Measurements from ENCODE around the gene SLC38A3. TPM values are rescaled to one million over a fixed set of nuclear protein-coding genes. Genes with fewer than 3 reads are reported as not detected.

The SLC38A3 gene
- total RNA-seq, 1 experiment from 2014 or later: not detected

DNA sequence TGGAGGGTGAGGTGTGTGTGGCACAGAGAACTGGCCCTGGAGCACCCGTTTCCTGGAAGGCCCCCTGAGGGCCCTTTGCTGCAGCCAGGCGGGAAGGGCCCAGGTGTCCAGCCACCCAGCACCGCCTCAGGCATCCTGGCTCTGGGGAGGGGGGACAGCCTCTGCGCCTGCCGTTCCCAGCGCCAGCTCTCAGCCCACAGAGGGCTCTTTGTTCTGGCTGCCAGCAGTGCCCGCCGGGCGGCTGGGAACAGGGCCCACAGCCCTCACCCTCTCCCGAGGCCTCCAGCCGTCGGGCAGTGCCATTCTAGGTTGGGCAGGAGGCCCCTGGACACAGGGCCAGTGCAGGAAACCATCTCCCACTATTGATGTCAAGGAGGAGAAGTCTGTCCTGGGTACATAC is 8.3 kb downstream of the SLC38A3 start:
- DNase-seq: no peak
- no peaks in the 10 kb centered on the region for H3K4me1 ChIP-seq (ENCODE audit: low read length)
- H3K9me2 ChIP-seq (replicated peaks; ENCODE audit: insufficient read depth, low read length): no peaks in the 10 kb centered on the region
- H3K79me2 ChIP-seq (ENCODE audit: low read length): no peaks in the 10 kb centered on the region
- no peak overlapping the region for H3K9ac ChIP-seq (ENCODE audit: low read length)
- H4K20me1 ChIP-seq (ENCODE audit: insufficient read depth, low read depth, low read length): no peaks in the 10 kb centered on the region
- H2AFZ ChIP-seq (ENCODE audit: low read length): no peak overlapping the region
- no peaks in the 10 kb centered on the region for H3K9me3 ChIP-seq (ENCODE audit: low read length)
- H3K27ac ChIP-seq (ENCODE audit: low read length): no peak overlapping the region
- no peaks in the 10 kb centered on the region for H3K36me3 ChIP-seq (ENCODE audit: insufficient read depth, low read length)
- no peaks in the 10 kb centered on the region for H3K27me3 ChIP-seq (ENCODE audit: low read length)
- H3K4me3 ChIP-seq (ENCODE audit: low read length): no peak overlapping the region
- no peak overlapping the region for H3K4me2 ChIP-seq (ENCODE audit: low read depth, low read length, poor library complexity, severe bottlenecking)

DNA sequence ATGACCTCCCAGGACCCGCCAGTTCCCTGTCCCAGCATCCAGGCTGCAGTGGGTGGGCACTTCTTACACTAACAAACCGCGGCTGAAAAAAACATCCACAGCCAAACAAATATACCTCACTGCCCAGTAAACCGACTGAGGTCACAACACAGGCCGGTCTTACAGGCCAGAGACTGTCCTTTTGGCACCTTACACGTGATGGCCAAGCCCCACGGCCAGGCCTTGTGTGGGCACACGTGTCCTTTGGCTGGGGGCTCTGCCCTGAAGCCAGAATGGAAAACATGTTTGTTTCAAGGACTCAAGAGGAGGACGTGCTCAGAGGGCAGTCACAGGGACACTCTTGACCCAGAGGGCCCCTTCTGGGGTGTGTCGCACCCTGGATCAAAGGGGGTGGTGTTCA is 9.8 kb downstream of the SLC38A3 start:
- no peaks in the 10 kb centered on the region for H3K4me1 ChIP-seq (ENCODE audit: low read length)
- no peaks in the 10 kb centered on the region for H3K9me2 ChIP-seq (replicated peaks; ENCODE audit: insufficient read depth, low read length)
- no peaks in the 10 kb centered on the region for H4K20me1 ChIP-seq (ENCODE audit: insufficient read depth, low read depth, low read length)
- no peak overlapping the region for H3K27ac ChIP-seq (ENCODE audit: low read length)
- H3K9ac ChIP-seq (ENCODE audit: low read length): no peak overlapping the region
- H3K79me2 ChIP-seq (ENCODE audit: low read length): no peaks in the 10 kb centered on the region
- no peaks in the 10 kb centered on the region for H3K27me3 ChIP-seq (ENCODE audit: low read length)
- H3K36me3 ChIP-seq (ENCODE audit: insufficient read depth, low read length): no peaks in the 10 kb centered on the region
- no peak overlapping the region for H3K4me2 ChIP-seq (ENCODE audit: low read depth, low read length, poor library complexity, severe bottlenecking)
- no peak for DNase-seq
- H2AFZ ChIP-seq (ENCODE audit: low read length): no peak overlapping the region
- H3K9me3 ChIP-seq (ENCODE audit: low read length): no peaks in the 10 kb centered on the region
- no peak overlapping the region for H3K4me3 ChIP-seq (ENCODE audit: low read length)

DNA sequence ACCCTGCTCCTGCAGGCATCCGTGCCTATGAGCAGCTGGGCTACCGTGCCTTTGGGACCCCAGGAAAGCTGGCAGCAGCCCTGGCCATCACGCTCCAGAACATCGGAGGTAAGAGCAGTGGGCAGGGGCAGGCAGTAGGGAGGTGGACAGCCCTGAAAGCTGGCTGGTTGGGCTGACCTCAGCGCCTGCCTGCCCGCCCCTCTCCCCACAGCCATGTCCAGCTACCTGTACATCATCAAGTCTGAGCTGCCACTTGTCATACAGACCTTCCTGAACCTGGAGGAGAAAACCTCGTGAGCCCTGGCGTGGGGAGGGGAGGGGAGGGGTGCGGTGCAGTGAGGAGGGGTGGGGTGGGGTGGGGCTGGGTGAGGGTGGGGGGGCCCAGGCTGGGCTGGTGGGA is 10.5 kb downstream of the SLC38A3 start:
- no peak overlapping the region for H3K4me2 ChIP-seq (ENCODE audit: low read depth, low read length, poor library complexity, severe bottlenecking)
- no peak overlapping the region for H3K27ac ChIP-seq (ENCODE audit: low read length)
- H3K79me2 ChIP-seq (ENCODE audit: low read length): no peaks in the 10 kb centered on the region
- H3K9me3 ChIP-seq (ENCODE audit: low read length): no peaks in the 10 kb centered on the region
- H3K36me3 ChIP-seq (ENCODE audit: insufficient read depth, low read length): no peaks in the 10 kb centered on the region
- no peaks in the 10 kb centered on the region for H4K20me1 ChIP-seq (ENCODE audit: insufficient read depth, low read depth, low read length)
- H3K4me1 ChIP-seq (ENCODE audit: low read length): no peaks in the 10 kb centered on the region
- H3K27me3 ChIP-seq (ENCODE audit: low read length): no peaks in the 10 kb centered on the region
- no peak overlapping the region for H3K9ac ChIP-seq (ENCODE audit: low read length)
- H2AFZ ChIP-seq (ENCODE audit: low read length): no peak overlapping the region
- no peak overlapping the region for H3K4me3 ChIP-seq (ENCODE audit: low read length)
- no peaks in the 10 kb centered on the region for H3K9me2 ChIP-seq (replicated peaks; ENCODE audit: insufficient read depth, low read length)
- DNase-seq: no peak

DNA sequence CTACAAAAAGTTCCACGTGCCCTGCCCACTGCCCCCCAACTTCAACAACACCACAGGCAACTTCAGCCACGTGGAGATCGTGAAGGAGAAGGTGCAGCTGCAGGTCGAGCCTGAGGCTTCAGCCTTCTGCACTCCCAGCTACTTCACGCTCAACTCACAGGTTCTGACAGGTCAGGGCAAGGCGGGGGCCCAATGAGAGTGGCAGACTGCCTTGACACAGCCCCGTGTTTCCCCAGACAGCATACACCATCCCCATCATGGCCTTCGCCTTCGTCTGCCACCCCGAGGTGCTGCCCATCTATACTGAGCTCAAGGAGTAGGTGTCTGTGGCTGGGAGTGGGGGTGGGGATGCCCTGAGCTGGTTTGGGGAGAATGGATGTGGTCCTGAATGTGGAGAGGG is 12.6 kb downstream of the SLC38A3 start:
- Histone ChIP-seq H4K20me1 (ENCODE audit: insufficient read depth, low read depth, low read length) (no peaks in the 10 kb centered on the region), H3K4me1 (ENCODE audit: low read length) (no peaks in the 10 kb centered on the region), H3K79me2 (ENCODE audit: low read length) (no peaks in the 10 kb centered on the region), H3K9me2 (replicated peaks; ENCODE audit: insufficient read depth, low read length) (no peaks in the 10 kb centered on the region), H3K36me3 (ENCODE audit: insufficient read depth, low read length) (no peaks in the 10 kb centered on the region), H3K9ac (ENCODE audit: low read length) (no peak overlapping the region), H3K27me3 (ENCODE audit: low read length) (no peaks in the 10 kb centered on the region), H3K9me3 (ENCODE audit: low read length) (no peaks in the 10 kb centered on the region), H2AFZ (ENCODE audit: low read length) (no peak overlapping the region), H3K4me3 (ENCODE audit: low read length) (no peak overlapping the region), H3K4me2 (ENCODE audit: low read depth, low read length, poor library complexity, severe bottlenecking) (no peak overlapping the region), H3K27ac (ENCODE audit: low read length) (no peak overlapping the region)
- DNase-seq: no peak

DNA sequence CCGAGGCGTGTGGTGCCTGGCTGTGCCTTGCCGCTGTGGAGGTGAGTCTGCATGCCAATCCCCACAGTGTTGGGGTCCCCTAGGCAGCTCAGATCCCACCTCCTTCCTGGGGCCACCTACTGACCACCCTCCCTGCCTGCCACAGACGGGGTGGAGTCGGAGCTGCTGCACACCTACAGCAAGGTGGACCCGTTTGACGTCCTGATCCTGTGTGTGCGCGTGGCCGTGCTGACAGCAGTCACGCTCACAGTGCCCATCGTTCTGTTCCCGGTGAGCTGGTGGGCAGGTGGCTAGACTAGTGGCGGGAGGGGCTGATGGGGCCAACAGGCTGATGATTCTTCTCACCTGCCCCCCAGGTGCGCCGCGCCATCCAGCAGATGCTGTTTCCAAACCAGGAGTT is 13.4 kb downstream of the SLC38A3 start:
- no peak for DNase-seq
- Histone ChIP-seq H3K27me3 (ENCODE audit: low read length) (no peaks in the 10 kb centered on the region), H3K9ac (ENCODE audit: low read length) (no peak overlapping the region), H2AFZ (ENCODE audit: low read length) (no peak overlapping the region), H3K36me3 (ENCODE audit: insufficient read depth, low read length) (no peaks in the 10 kb centered on the region), H3K9me2 (replicated peaks; ENCODE audit: insufficient read depth, low read length) (no peaks in the 10 kb centered on the region), H3K4me3 (ENCODE audit: low read length) (no peak overlapping the region), H3K4me2 (ENCODE audit: low read depth, low read length, poor library complexity, severe bottlenecking) (no peak overlapping the region), H3K27ac (ENCODE audit: low read length) (no peak overlapping the region), H3K9me3 (ENCODE audit: low read length) (no peaks in the 10 kb centered on the region), H3K79me2 (ENCODE audit: low read length) (no peaks in the 10 kb centered on the region), H4K20me1 (ENCODE audit: insufficient read depth, low read depth, low read length) (no peaks in the 10 kb centered on the region), H3K4me1 (ENCODE audit: low read length) (no peaks in the 10 kb centered on the region)

DNA sequence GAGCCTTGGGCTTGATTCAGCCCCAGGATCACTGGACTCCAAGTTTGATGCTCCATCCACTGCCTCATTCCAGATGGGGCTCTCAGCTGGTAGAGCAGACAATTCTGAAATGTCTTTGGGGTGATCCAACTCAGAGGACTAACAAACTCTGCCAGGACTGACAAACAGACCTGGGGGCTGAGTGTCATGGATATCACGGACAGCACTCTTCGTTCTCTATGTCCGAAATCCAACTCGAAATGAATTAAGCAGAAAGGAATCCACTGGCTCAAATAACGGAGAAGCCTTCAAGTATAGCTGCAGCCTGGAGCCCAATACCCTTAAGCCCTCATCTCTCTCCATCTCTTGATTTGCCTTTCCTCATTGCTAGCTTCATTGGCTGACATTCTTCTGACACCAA is 14.2 kb downstream of the SLC38A3 start:
- no peaks in the 10 kb centered on the region for H4K20me1 ChIP-seq (ENCODE audit: insufficient read depth, low read depth, low read length)
- no peak overlapping the region for H3K4me3 ChIP-seq (ENCODE audit: low read length)
- H3K27me3 ChIP-seq (ENCODE audit: low read length): no peaks in the 10 kb centered on the region
- H3K27ac ChIP-seq (ENCODE audit: low read length): no peak overlapping the region
- no peak overlapping the region for H3K4me2 ChIP-seq (ENCODE audit: low read depth, low read length, poor library complexity, severe bottlenecking)
- H3K4me1 ChIP-seq (ENCODE audit: low read length): no peaks in the 10 kb centered on the region
- no peak overlapping the region for H2AFZ ChIP-seq (ENCODE audit: low read length)
- no peaks in the 10 kb centered on the region for H3K9me3 ChIP-seq (ENCODE audit: low read length)
- H3K9ac ChIP-seq (ENCODE audit: low read length): no peak overlapping the region
- no peak for DNase-seq
- no peaks in the 10 kb centered on the region for H3K9me2 ChIP-seq (replicated peaks; ENCODE audit: insufficient read depth, low read length)
- H3K79me2 ChIP-seq (ENCODE audit: low read length): no peaks in the 10 kb centered on the region
- H3K36me3 ChIP-seq (ENCODE audit: insufficient read depth, low read length): no peaks in the 10 kb centered on the region

DNA sequence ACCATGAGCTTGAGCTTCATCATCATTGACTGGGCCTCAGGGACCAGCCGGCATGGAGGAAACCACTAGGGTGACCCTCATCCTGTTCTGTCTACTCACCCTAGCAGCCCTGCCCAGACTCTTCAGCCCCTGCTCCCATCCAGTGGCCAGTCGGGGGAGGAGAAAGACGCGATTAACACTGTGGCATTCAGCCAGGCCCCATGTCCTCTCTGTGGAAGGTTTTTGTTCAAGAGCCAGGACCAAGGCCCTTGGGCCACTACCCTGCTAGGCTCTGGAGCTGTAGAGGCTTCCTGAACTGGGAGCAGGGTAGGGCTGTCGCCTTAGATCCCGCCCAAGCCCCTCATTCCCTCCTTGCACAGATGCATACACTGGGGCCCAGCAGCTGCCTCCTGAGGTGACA is 15.0 kb downstream of the SLC38A3 start:
- Histone ChIP-seq H4K20me1 (ENCODE audit: insufficient read depth, low read depth, low read length) (no peaks in the 10 kb centered on the region), H3K4me1 (ENCODE audit: low read length) (no peaks in the 10 kb centered on the region), H3K4me2 (ENCODE audit: low read depth, low read length, poor library complexity, severe bottlenecking) (no peak overlapping the region), H3K9ac (ENCODE audit: low read length) (no peak overlapping the region), H2AFZ (ENCODE audit: low read length) (no peak overlapping the region), H3K9me3 (ENCODE audit: low read length) (no peaks in the 10 kb centered on the region), H3K36me3 (ENCODE audit: insufficient read depth, low read length) (no peaks in the 10 kb centered on the region), H3K27me3 (ENCODE audit: low read length) (no peaks in the 10 kb centered on the region), H3K79me2 (ENCODE audit: low read length) (no peaks in the 10 kb centered on the region), H3K4me3 (ENCODE audit: low read length) (no peak overlapping the region), H3K27ac (ENCODE audit: low read length) (no peak overlapping the region), H3K9me2 (replicated peaks; ENCODE audit: insufficient read depth, low read length) (no peaks in the 10 kb centered on the region)
- no peak for DNase-seq

DNA sequence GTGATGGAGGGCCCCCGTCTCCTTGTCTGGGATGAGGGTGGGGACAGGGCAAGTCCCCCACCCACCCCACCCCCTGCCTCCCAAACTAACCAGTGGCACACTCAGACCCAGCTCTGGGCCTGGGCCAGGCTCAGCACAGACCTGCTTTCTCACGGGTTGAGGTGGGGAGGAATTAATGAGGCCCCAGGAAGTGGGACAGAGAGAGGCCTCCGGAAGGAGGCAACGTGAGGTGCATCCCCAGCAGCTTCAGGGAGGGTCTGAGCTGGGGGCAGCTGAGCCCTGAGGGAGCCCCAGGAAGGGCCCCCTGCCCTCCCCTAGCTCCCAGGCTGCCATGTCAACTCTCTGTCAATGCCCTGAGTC is 16.0 kb downstream of the SLC38A3 start:
- no peaks in the 10 kb centered on the region for H3K27me3 ChIP-seq (ENCODE audit: low read length)
- H3K36me3 ChIP-seq (ENCODE audit: insufficient read depth, low read length): no peaks in the 10 kb centered on the region
- no peaks in the 10 kb centered on the region for H4K20me1 ChIP-seq (ENCODE audit: insufficient read depth, low read depth, low read length)
- no peak overlapping the region for H3K4me3 ChIP-seq (ENCODE audit: low read length)
- no peak overlapping the region for H2AFZ ChIP-seq (ENCODE audit: low read length)
- no peak for DNase-seq
- H3K9me3 ChIP-seq (ENCODE audit: low read length): no peaks in the 10 kb centered on the region
- H3K27ac ChIP-seq (ENCODE audit: low read length): no peak overlapping the region
- no peaks in the 10 kb centered on the region for H3K79me2 ChIP-seq (ENCODE audit: low read length)
- H3K4me1 ChIP-seq (ENCODE audit: low read length): peaks cover 3% of the 10 kb centered on the region; the same call in 1 of the 2 replicates
- no peaks in the 10 kb centered on the region for H3K9me2 ChIP-seq (replicated peaks; ENCODE audit: insufficient read depth, low read length)
- H3K9ac ChIP-seq (ENCODE audit: low read length): no peak overlapping the region
- H3K4me2 ChIP-seq (ENCODE audit: low read depth, low read length, poor library complexity, severe bottlenecking): no peak overlapping the region
